ENCODE results near the gene SLC10A3.

GRCh38 chrX:154452823-154453222, 37.6 kb downstream of the SLC10A3 start:
- TF ChIP-seq POLR2AphosphoS5 (IDR thresholded peaks at IDR 0.05) (no peak), CTCF (IDR thresholded peaks at IDR 0.05) (no peak)
